Endothelial cell of hepatic sinusoid (primary cell): ENCODE results near the gene MYNN.

ENCODE experiments used
- in situ Hi-C: cut with HindIII; loops from 2 replicates; pipeline ENCODE4 v1.10.0; 2017; ENCODE audit warnings: low sequenced_read_pairs

Gene MYNN

GRCh38 chr3:169825316-169825715 lies 52.1 kb downstream of the MYNN start:
- in situ Hi-C loops = no loop called here

- in situ Hi-C loops = no loop called here
These were observed 54.5 kb downstream of the MYNN start for GRCh38 chr3:169827712-169828111.

GRCh38 chr3:169835533-169835932 lies 62.3 kb downstream of the MYNN start:
- in situ Hi-C loops = no loop called here

GRCh38 chr3:169836078-169836941 lies 63.1 kb downstream of the MYNN start:
- in situ Hi-C loops = no loop called here

GRCh38 chr3:169836942-169837275 lies 63.7 kb downstream of the MYNN start:
- in situ Hi-C loops = no loop called here

GRCh38 chr3:169838511-169839030 lies 65.4 kb downstream of the MYNN start:
- in situ Hi-C loops = no loop called here
